ENCODE results near the gene GAS7. TPM values are rescaled to one million over a fixed set of nuclear protein-coding genes. Genes with fewer than 3 reads are reported as not detected.

GAS7 gene
- total and polyA plus RNA-seq, 2 of the 13 experiments (the other 11 are each of a cell fraction or from before 2014, with no cell fraction given), result 1.0 to 5.2 TPM

GRCh38 chr17:10041287-10041612, 157.2 kb downstream of the GAS7 start (continued):
- no peak for TF ChIP-seq ZNF878 (CRISPR knock-in tag; IDR thresholded peaks at IDR 0.05)
- no peak for TF ChIP-seq SP2 (CRISPR knock-in tag; IDR thresholded peaks at IDR 0.05)
- no peak for TF ChIP-seq ZNF337 (CRISPR knock-in tag; IDR thresholded peaks at IDR 0.05; ENCODE audit: borderline replicate concordance, low read depth)
- no peak for TF ChIP-seq U2AF2 (IDR thresholded peaks at IDR 0.05; ENCODE audit: low read depth, low read length)
- no peak for TF ChIP-seq HIC2 (CRISPR knock-in tag; IDR thresholded peaks at IDR 0.05; ENCODE audit: low read depth)
- no peak for TF ChIP-seq GTF2F1 (IDR thresholded peaks at IDR 0.05; ENCODE audit: low read length)
- TF ChIP-seq RFX3 (CRISPR knock-in tag; IDR thresholded peaks at IDR 0.05), result no peak
- TF ChIP-seq ZBTB10 (CRISPR knock-in tag; IDR thresholded peaks at IDR 0.05; ENCODE audit: borderline replicate concordance), result no peak
- TF ChIP-seq STAT5B (CRISPR knock-in tag; IDR thresholded peaks at IDR 0.05), result no peak
- no peak for TF ChIP-seq ZNF274 (CRISPR knock-in tag; IDR thresholded peaks at IDR 0.05)
- no peak for TF ChIP-seq SP5 (CRISPR knock-in tag; IDR thresholded peaks at IDR 0.05; ENCODE audit: borderline replicate concordance, low read depth)
- TF ChIP-seq CREB3 (CRISPR knock-in tag; IDR thresholded peaks at IDR 0.05), result no peak
- TF ChIP-seq ZNF547 (CRISPR knock-in tag; IDR thresholded peaks at IDR 0.05), result no peak
- TF ChIP-seq ZNF740 (CRISPR knock-in tag; IDR thresholded peaks at IDR 0.05), result no peak
- TF ChIP-seq CTCF (CRISPR knock-in tag; IDR thresholded peaks at IDR 0.05), result no peak
- 0 out of 2 replicates have a peak, but pooled peaks have one; percentile 37 for TF ChIP-seq NCOA2 (CRISPR knock-in tag; IDR thresholded peaks at IDR 0.05)
- TF ChIP-seq U2AF1 (optimal IDR thresholded peaks at IDR 0.05; ENCODE audit: low read depth, low read length), result no peak
- TF ChIP-seq ISL2 (CRISPR knock-in tag; IDR thresholded peaks at IDR 0.05), result no peak
- TF ChIP-seq IRF1 (CRISPR knock-in tag; IDR thresholded peaks at IDR 0.05; ENCODE audit: low read depth), result no peak
- no peak for TF ChIP-seq MED8 (CRISPR knock-in tag; IDR thresholded peaks at IDR 0.05; ENCODE audit: insufficient replicate concordance)
- no peak for TF ChIP-seq ZNF780A (CRISPR knock-in tag; IDR thresholded peaks at IDR 0.05)
